ENCODE data around the gene PRRG2. TPM values are rescaled to one million over a fixed set of nuclear protein-coding genes. Genes with fewer than 3 reads are reported as not detected.

Gene PRRG2
- polyA plus RNA-seq, 4 donors, result 6.1 to 10.6 (median 7.1) TPM

DNA sequence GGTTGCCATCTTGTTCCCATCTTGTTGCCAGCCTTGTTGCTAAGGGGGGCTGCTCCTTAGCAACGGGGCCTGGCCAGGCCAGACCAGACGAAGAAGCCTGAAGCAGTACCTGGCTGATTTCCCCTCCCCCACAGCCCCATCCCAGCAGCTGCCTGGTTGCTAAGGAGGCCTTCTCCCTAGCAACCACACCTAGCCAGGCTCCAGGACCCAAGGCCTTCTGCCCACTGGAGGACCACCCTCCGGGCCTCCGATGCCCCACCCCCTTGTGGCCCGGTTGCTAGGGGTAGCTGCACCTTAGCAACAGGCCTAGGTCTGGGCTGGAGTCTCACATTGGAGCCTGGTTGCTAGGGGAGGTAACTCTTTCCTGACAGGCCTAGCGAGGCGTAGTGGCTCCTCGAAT is 3.9 kb downstream of the PRRG2 start:
- DNase-seq (ENCODE audit: low read depth in 4 of 4, low spot score in 2 of 4), result no peak

DNA sequence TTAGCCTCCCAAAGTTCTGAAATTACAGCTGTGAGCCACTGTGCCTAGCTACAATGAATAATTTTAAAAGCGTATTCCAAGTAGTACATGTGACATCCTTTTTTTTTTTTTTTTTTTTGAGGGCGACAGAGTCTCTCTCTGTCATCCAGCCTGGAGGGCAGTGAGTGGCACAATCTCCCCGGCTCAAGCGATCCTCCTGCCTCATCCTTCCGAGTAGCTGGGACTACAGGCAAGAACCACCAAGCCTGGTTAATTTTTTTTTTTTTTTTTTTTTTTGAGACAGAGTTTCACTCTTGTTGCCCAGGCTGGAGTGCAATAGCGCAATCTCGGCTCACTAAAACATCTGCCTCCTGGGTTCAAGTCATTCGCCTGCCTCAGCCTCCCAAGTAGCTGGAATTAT is 6.1 kb downstream of the PRRG2 start:
- no peak for DNase-seq (ENCODE audit: low read depth in 4 of 4, low spot score in 2 of 4)

DNA sequence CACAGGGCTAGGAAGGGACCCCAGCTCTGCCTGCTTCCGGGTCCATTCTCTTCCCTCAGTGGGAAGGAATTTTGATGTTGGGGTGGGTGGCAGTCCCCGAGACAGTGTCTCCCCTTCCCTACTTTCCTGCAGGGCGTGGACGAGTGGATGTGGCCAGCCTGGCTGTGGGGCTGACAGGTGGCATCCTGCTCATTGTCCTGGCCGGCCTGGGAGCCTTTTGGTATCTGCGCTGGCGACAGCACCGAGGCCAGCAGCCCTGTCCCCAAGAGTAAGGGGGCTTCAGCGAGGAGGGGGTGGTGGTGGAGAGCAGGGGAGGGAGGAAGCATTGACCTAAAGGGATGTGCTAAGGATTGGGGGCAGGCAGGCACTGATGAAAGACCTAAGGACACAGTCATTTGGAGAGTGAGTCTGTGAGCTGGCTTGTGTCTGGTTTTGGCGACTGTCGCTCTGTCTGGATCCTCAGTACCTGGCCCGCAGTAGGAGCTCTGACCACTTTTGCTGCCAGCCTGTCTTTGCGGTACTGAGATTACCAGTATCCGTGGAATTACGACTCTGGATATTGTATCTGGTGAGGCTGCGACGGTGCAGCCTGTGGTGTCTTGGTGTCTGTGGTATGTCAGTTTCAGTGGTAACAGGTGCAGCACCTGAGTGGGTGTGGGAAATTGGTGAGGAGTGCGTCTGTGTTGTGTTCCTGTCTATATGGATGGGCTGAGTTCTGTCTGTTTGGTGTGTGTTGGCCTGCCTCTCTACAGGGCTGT is 7.4 kb downstream of the PRRG2 start:
- DNase-seq (ENCODE audit: low read depth in 4 of 4, low spot score in 2 of 4), result no peak

DNA sequence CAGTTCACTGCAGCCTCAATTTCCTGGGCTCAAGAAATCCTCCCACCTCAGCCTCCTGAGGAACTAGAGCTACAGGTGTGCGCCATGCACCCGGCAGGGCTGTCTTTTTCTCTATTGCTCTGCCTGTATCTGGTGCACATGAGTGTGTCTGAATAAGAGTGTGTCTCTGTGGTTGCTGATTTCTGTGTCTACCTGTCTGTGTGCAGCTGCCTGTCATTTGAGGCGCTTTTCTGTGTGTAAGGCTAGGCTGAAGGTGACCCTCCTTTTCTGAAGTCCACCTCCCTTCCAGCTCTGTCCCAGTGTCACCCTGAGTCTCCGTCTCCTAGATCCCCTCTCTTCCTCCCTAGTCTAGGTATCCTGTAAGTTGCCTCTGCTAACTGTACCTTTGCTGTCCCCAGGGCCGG is 8.4 kb downstream of the PRRG2 start:
- no peak for DNase-seq (ENCODE audit: low read depth in 4 of 4, low spot score in 2 of 4)

DNA sequence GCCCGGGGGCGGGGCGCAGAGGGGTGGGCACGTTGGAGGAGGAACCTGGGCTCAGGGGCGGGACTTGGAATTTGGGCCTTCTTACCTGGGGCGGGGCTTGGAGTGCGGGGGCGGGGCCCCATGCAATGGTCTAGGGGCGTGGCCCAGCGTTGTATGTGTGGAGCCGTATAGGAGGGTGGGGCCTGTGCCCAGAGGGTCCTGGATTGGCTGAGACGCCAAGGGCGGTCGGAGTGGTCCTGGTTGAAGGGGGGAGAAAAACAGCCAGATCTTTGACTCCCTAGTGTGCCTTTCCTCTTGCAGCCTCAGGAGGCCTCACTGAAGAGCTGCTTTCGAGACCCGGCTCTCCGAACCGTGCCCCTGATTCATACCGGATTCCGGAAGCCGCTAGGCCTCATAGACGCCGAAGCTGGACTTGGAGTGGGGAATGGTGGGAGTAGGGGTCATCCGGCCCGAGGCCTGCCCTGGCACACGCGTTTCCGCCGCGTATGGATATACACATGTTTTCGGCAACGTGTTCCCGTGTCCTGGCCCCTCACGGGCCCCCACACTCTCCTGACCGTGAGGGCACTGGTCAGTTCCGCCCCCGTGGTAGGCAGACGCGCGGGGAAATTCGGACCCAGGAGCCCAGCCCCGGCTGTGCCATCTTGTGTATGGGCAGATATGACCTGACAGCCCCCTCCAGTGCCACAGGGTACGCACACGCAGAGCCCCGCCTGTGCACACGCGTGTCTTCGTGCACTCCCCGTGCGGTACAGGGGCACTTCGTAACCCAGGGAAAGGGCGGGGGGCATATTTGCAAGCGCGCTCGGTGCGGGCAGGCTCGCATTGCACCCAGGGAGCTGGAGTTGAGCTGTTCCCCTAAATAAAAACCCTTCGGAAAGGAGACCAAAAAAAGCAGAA is 9.2 kb downstream of the PRRG2 start:
- peak; percentile 83 to 94 (median 88) for DNase-seq (ENCODE audit: low read depth in 4 of 4, low spot score in 2 of 4)

DNA sequence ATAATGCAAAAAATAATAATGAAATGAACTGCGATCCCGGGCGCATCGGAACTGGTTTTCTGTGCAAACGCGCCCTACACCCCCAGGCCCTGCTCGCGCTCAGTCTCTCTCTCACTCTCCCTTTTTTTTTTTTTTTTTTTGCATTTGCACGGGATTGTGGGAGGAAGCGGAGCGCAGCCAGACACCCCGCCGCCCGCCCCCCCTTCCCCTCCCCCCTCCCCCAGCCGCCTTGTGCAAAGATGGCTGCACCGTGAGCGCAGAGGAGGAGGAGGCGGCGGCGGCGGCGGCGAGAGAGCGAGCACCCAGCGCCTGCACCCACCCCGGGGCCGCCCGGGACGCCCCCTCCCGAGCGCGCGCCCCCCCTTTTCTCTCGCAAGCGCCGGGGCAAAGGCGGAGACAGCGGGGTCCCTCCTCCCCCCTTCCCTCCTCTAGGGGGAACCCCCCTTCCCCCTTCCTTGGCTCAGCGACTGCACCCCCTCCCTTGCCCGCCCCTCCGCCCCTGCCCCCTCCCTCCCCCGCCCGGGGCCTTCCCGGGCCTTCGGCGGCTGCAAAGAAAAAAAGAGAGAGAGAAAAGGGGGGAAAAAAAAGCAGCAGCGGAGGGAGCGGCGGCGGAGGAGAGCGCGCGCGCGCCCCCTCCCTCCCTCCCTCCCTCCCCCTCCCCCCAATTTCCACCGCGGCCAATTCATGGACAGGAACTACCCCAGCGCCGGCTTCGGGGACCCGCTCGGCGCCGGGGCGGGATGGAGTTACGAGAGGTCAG is 10.0 kb downstream of the PRRG2 start, which contains the start of gene PRR12:
Gene PRR12, plus strand, starts transcription at position 212 of the 760 bp plus-strand sequence. Its CDS starts 473 bp downstream, at position 685.
- no peak for DNase-seq (ENCODE audit: low read depth in 4 of 4, low spot score in 2 of 4)

DNA sequence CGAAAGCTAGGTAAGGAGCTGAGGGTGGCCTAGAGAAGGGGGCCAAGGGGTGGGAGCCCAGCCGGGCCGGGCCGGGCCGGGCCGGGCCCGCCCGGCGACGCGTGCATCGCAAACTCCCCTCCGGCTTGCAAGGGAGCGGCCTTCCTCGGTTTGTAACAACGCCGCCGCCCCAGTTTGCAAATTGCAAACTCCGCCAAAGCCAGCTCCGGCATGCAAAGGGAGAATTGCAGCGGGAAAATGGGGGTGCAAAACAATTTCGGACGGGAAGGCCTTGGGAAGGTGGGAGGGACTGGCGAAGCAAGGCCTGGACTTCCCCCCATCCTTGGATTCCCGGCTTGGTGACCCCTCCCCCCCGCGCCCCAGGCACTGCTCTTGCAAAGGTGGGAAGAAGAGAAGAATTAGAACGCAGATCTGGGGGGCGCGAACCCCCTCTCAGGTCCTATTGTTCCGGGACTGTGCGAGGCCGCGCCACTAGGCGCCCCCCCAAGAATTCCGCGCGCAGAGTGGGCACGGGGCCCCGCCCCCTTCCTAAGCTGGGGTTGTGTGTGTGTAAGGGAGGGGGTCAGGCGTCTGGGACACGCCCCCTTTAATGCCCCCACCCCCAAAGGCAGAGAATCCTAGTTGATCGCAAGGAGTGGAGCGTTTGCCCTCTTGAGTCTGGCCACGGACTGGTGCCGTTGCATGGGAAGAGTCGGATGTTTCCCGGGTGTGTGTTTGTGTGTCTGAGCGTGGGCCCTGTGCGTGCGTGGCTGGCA is 10.8 kb downstream of the PRRG2 start:
- DNase-seq (ENCODE audit: low read depth in 4 of 4, low spot score in 2 of 4), result no peak

DNA sequence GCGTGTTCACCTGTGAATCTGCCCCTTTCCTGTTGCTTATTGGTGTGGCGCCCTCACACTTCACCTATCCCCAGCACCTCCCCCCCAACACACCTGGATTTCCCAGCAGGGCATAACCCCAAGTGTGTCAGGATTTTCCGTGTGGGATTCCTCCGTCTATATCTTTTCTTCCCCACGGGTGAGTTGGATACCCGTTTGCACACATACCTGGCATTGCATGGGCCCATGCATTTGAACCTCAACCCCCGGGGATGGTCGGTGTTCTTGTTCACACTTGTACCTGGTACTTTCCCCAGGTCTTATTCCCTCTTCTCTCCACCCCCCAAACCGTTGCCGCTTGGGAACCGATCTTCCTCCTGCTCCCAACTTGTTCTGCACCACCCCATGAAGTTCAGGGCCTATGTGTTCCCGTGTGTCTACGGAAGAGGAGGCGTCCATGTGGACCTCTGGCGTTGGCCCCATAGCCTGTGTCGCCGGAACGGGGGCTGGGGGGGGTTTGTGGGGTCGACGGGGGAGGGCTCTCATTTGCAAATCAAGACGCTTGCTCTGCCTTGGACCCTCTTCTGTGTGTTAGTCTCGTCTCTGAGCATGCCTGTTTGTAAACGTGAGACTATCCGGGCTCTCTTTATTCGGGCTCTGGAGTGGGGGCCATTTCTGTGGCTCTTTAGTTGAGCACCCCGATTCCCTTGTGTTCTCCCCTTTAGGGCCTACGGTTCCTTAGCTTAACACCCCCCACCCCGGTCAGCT is 11.5 kb downstream of the PRRG2 start:
- DNase-seq (ENCODE audit: low read depth in 4 of 4, low spot score in 2 of 4), result no peak

DNA sequence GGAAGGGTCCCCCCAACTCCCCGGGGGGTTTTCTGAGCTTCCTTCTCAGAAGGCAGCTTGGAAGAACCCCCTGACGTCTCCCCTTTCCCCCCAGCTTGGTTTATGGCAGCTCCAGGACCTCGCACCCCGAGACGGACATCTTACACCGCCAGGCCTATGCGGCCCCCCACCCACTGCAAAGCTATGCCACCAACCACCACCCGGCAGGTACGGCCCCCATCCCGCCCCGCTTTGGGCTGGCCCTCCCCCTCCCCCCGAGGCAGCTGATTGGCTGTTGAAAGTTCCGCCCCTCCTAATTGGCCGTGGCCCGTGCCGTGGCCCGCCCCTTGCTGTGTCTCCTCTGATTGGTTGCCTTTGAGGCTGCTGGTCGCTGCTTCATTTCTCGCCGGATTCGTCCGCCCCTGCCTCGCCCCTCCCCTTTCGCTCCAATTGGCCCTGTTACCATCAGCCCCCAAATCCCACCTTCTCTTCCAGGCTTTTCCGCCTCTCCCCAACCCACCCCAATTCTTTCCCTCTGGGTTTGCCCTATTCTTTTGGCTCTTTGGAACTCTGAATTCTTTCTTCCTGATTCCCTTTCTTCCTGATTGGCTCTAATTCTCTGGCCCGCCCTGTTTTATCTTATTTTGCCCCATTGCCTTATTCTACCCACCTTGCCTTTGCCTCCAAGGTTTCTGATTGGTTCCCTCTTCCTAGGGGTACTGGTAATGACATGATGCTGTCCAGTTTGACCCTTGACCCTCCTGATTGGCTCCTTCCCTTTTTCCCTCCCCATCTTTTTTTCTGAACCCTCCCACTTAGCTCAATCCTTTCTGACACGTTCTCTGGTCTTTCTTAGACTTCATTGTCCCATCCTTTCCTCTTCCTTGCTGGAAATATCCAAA is 12.4 kb downstream of the PRRG2 start:
- DNase-seq (ENCODE audit: low read depth in 4 of 4, low spot score in 2 of 4), result peak in 1 of 4 donors; percentile 87

DNA sequence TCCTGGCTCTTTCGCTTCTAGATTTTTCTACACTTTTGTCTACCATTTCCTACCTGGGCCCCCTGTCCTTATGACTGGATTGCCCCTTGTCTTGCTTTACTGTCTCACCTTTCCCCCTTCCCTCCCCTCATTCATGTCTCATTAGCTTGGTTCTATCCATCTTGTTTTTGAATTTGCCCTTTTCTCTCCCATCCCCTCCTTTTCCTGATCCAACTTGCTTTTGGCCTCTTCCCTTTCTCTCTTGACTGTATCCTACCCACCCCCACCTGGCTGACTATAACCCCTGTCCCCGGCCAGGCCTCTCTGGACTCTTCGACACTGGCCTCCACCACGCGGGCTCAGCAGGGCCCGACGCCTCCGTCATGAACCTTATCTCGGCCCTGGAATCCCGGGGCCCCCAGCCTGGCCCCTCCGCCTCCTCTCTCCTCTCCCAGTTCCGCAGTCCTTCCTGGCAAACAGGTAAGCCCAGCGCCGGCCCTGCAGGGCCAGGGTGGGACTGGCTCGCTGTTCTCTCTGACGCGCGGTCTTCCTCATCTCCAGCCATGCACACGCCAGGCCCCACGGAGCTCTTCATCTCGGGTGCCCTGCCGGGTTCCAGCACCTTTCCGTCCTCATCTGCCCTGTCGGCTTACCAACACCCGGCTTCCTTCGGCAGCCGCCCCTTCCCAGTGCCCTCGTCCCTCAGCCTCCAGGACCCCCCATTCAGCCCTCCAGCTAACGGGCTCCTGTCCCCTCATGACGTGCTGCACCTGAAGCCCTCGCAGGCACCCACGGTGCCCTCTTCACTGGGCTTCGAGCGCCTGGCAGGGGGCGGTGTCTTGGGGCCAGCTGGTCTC is 13.3 kb downstream of the PRRG2 start:
- DNase-seq (ENCODE audit: low read depth in 4 of 4, low spot score in 2 of 4), result no peak

DNA sequence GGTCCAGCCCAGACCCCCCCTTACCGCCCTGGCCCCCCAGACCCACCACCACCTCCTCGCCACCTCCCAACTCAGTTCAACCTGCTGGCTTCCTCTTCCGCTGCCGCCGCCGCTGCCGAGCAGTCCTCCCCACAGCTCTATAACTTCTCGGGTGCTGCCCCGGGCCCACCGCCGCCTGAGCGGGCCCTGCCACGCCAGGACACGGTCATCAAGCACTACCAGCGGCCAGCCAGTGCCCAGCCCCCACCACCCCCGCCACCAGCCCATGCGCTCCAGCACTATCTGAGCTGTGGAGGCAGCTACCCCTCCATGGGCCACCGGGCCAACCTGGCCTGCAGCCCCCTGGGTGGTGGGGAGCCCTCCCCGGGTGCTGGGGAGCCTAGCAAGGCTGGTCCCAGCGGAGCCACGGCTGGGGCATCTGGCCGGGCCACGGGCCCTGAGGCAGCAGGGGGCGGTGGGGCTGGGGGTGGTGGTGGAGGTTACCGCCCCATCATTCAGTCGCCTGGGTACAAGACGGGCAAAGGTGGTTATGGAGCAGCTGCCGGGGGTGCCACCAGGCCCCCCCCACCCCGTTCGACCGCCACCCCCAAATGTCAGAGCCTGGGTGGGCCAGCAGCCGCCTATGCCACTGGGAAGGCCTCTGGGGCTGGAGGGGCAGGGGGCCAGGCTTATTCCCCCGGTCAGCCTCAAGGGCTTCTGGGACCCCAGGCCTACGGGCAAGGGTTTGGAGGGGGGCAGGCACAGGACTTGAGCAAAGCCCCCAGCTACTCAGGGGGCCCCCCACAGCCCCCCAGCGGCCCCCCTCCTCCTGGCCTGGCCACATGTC is 14.1 kb downstream of the PRRG2 start:
- DNase-seq (ENCODE audit: low read depth in 4 of 4, low spot score in 2 of 4), result no peak

DNA sequence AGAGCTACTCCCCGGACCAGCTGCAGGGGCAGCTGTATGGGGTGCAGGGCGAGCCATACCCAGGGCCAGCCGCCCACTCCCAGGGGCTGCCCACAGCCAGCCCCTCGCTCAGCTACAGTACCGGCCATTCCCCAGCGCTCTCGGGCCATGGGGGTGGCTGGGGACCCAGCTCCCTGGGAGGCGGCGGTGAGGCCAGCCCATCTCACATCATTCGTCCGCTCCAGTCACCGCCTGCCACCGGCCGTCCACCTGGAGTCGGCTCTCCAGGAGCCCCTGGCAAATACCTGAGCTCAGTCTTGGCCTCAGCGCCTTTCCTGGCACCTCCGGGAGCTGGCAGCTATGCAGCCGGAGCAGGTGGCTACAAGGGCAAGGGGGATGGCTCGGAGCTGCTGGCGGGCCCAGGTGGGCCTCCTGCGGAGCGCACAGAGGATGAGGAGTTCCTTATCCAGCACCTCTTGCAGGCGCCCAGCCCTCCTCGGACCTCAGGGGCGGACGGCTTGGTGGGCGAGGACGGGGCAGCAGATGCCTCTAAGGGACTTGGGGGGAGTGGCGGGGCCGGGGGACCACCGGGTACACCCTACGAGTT is 14.8 kb downstream of the PRRG2 start:
- DNase-seq (ENCODE audit: low read depth in 4 of 4, low spot score in 2 of 4), result no peak

DNA sequence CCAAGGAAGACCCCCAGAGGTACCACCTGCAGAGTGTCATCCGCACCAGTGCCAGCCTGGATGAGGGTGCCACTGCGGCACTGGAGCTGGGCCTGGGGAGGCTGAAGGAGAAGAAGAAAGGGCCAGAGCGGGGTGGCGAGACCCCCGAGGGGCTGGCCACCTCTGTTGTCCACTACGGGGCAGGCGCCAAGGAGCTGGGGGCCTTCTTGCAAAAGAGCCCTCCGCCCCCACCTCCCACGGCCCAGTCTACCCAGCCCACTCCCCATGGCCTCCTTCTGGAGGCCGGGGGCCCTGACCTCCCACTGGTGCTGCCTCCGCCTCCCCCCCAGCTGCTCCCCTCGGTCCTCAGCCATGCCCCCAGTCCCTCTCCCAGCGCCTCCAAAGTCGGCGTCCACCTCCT is 15.3 kb downstream of the PRRG2 start:
- DNase-seq (ENCODE audit: low read depth in 4 of 4, low spot score in 2 of 4), result no peak

DNA sequence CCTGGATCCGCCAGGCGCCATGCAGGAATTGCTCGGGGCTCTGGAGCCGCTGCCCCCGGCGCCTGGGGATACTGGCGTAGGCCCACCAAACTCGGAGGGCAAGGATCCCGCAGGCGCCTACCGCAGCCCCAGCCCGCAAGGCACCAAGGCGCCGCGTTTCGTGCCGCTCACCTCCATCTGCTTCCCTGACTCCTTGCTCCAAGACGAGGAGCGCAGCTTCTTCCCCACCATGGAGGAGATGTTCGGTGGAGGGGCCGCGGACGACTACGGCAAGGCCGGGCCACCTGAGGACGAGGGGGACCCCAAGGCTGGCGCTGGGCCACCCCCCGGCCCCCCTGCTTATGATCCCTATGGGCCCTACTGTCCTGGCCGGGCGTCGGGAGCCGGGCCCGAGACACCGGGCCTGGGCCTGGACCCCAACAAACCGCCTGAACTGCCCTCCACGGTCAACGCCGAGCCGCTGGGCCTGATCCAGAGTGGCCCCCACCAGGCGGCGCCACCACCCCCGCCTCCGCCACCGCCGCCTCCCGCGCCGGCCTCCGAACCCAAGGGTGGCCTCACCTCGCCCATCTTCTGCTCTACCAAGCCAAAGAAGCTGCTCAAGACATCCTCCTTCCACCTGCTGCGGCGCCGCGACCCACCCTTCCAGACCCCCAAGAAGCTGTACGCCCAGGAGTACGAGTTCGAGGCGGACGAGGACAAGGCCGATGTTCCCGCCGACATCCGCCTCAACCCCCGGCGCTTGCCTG is 16.0 kb downstream of the PRRG2 start:
- no peak for DNase-seq (ENCODE audit: low read depth in 4 of 4, low spot score in 2 of 4)

DNA sequence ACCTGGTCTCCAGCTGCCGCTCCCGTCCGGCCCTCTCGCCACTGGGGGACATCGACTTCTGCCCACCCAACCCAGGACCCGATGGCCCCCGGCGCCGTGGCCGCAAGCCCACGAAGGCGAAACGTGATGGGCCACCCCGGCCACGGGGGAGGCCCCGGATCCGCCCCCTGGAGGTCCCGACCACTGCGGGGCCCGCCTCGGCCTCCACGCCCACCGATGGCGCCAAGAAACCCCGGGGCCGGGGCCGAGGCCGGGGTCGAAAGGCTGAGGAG is 16.5 kb downstream of the PRRG2 start:
- no peak for DNase-seq (ENCODE audit: low read depth in 4 of 4, low spot score in 2 of 4)

Data from left renal cortex interstitium (tissue), 4 donors.